GM21786 (cell line): ENCODE data around the gene RHOT1.

Experiments
- ATAC-seq: cut with Tn5 transposase; IDR thresholded peaks from one replicate; pipeline ENCODE4 v1.9.1; 2021; ENCODE audit not compliant: unreplicated experiment

RHOT1 gene

DNA sequence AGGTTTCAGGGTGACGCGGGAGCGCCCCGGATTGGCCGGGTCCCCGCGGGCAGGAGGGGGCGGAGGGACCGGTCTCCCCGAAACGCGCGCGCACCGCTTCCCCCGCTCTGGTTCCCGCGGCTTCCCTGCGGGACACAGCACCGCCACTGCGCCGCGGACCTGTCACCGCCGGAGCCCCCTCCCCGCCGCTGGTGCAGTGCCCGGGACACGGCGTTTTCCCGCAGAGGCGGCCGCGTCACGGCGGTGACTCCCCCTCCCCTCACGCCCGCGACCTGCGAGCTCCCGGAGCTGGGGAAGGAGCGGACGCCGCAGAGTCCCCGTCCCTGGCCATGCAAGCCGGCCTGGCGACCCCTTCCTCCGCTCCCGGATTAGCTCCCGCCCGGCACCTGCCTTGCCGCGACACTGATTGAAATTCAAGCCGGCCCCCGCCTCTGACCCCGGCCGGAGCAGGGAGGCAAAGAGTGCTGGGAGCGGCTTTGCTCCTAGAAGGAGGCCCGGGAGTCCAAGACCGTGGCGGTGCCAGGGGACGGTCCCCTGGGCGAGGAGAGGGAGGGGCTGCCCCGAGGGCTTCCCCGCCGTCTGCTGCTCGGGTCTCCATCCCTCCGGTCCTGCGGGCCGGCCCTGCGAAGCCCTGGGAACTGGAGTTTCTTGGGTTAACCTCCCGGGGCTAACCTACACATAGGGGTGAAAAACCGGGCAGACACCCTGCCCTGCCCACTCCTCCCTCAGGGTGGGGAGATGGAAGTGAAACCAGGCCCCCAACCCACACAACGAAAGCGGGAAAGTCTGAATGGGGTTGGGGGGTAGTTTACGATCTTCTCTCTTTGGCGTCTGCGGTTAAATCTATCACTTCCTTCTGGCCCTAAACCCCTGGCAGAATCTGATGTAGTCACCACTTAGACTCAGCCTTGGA, 124.3 kb downstream of the RHOT1 start:
- no peak for ATAC-seq

DNA sequence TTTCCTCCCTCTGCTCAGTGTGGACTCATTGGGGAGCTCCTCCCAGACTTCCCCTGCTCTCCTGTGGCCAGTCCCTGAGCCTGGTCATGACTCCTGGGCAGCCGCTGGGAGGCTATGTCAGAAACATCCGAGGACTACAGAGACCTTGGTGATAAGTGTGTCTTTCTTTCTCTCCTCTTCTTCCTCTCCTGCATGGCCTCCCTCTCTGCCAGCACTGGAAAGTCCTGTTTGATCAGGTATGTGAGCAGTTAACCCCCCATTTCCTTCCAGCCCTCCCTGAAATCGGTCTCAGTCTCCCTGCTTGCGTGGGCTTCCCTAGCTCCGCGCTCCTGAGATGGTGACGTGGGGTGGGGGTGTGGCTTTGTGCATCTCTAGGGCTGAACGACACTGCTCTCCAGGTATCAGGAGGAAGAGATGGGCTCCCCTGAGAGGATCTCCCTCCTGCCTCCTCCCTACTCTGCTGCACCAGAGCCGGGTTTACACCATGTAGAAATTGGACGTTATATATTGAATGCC, 125.4 kb downstream of the RHOT1 start:
- ATAC-seq, result no peak

DNA sequence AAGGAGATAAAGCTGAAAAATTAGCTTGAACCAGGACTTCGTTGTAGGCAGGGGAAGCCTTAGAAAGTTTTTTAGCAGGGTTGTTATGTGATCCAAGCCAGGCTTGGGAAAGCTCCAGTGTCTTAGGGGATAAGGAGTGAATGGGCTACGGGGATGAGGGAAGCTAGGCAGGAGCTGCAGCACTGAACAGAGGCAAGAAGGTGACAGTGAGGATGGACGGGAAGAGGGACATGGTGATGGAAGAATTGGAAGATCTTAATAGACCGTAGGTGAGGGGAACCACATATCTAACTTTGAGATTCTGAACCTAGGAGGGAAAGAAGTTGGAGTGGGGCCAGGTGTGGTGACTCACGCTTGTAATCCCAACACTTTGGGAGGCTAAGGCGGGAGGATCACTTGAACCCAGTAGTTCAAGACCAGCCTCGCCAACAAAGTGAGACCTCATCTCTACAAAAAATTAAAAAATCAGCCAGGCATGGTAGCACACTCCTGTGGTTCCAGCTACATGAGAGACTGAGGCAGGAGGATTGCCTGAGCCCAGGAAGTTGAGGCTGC, 126.5 kb downstream of the RHOT1 start:
- no peak for ATAC-seq

DNA sequence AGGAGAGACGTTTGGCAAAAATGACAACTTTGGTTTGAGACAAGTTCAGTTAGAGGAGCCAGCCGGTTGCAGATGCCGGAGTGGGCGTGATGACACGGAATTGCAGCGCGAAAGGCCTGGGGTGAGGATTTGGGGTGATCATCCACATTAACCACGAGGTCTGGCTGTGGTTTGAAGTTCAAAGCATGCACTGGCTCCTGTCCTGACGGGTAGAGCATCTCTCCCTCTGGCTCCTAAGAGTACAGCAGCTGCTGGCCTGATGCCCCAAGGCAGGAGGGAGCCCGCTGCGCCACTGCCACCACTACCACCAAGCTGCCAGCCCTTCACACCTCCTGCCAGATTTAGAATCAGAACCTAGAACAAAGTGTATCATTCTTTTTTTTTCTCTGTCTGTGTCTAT, 127.1 kb downstream of the RHOT1 start:
- ATAC-seq, result no peak

DNA sequence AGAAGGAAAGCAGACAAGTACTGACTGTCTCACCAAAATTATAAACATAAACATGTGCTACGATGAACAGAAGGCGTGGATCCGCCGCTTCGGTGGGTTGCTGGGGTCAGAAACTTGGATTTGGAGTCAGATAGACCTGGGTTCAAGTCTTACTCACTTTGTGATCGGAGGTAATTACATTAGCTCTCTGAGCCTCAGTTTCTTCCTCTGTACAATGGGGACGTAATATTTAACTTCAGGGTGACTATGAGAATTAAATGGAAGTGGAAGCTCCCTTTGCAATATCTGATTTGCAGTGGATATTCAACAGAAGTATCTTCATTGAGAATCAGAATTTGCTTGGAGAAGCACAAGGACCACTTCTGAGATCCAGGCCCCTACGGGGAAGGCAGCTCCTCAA, 129.5 kb downstream of the RHOT1 start:
- no peak for ATAC-seq

DNA sequence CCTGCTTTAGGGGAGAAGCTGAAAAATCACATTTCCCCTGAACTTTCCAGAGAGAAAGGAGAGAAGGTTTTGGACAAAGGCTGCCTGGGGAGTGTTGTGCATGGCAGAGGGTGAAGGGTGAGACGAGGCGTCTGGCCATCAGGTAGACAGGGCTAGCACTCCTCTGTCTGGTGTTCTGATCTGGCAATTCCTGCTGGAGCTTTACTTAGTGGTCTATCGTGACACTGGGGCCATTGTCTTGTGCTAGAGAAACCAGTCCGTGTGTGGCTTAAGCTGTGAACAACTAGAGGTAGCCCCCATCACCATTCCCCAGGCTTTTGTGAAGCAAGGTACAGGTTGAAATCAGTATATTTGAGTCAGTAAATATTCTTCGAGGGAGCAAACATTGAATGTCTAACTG, 131.8 kb downstream of the RHOT1 start:
- ATAC-seq, result no peak

DNA sequence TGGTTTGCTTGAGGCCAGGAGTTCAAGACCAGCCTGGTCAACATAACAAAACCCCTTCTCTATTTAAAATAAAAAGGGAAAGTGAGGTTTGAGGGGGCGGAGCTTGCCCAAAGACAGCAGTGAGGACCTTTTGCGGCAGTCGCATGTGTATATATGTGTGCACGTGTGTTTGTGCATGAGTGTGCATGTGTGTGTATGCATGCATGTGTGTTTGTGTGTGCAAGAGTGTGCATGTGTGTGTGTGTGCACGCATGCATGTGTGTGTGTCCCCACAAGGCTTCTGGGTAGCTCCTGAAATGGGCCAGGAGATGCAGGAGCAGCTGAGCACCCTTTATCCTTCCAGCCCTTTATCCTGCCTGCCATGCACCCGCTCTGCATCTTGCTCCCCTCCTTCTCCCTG, 132.3 kb downstream of the RHOT1 start:
- no peak for ATAC-seq
